Fibroblast of lung (primary cell): ENCODE data around the gene NRF1. TPM values are rescaled to one million over a fixed set of nuclear protein-coding genes. Genes with fewer than 3 reads are reported as not detected.

Experiments
- DNase-seq, 2 donors: peaks; one replicate each; pipeline versions ENCODE4 v3.0.0 to v3.0.0-alpha.2; 2010; ENCODE audit warnings: low read depth in 2 of 2
- H2AFZ ChIP-seq: 2 replicates; pipeline ENCODE4 v1.5.1; 2012; ENCODE audit warnings: low read length, control low read depth, inconsistent platforms
- H3K27ac ChIP-seq: 2 replicates; pipeline ENCODE4 v1.5.1; 2011; ENCODE audit warnings: low read length, control low read depth; ENCODE audit not compliant: insufficient read depth
- H3K27me3 ChIP-seq: 2 replicates; pipeline ENCODE4 v1.5.1; 2011; ENCODE audit warnings: mild to moderate bottlenecking, low read length; ENCODE audit not compliant: control insufficient read depth, insufficient read depth
- H3K36me3 ChIP-seq: 2 replicates; pipeline ENCODE4 v1.5.1; 2011; ENCODE audit warnings: low read length; ENCODE audit not compliant: control insufficient read depth, insufficient read depth
- H3K4me1 ChIP-seq: 2 replicates; pipeline ENCODE4 v1.5.1; 2011; ENCODE audit warnings: low read length; ENCODE audit not compliant: control insufficient read depth, insufficient read depth; ENCODE audit errors: extremely low read depth
- H3K4me2 ChIP-seq: 2 replicates; pipeline ENCODE4 v1.5.1; 2011; ENCODE audit warnings: low read length, control low read depth; ENCODE audit not compliant: insufficient read depth; ENCODE audit errors: extremely low read depth
- H3K4me3 ChIP-seq, 4 experiments: fragments of 200-600 bp in 1 of 4; sonication (generic) in 1 of 4; replicated peaks in 1 of 4; 2 replicates each; pipeline ENCODE4 v1.5.1; 2011 to 2016; ENCODE audit warnings: low read length in 4 of 4, low read depth in 3 of 4, mild to moderate bottlenecking in 3 of 4, control low read depth in 2 of 4, inconsistent platforms in 1 of 4, mixed read lengths in 1 of 4; ENCODE audit not compliant: insufficient read depth in 1 of 4; ENCODE audit errors: control extremely low read depth in 1 of 4
- H3K79me2 ChIP-seq: 2 replicates; pipeline ENCODE4 v1.5.1; 2012; ENCODE audit warnings: mild to moderate bottlenecking, low read length, inconsistent platforms; ENCODE audit not compliant: control insufficient read depth, insufficient read depth
- H3K9ac ChIP-seq: 2 replicates; pipeline ENCODE4 v1.5.1; 2011; ENCODE audit warnings: mild to moderate bottlenecking, low read length, control low read depth; ENCODE audit not compliant: insufficient read depth
- H3K9me3 ChIP-seq: 2 replicates; pipeline ENCODE4 v1.5.1; 2012; ENCODE audit warnings: low read depth, low read length; ENCODE audit not compliant: control insufficient read depth, insufficient read depth
- H4K20me1 ChIP-seq: 2 replicates; pipeline ENCODE4 v1.5.1; 2011; ENCODE audit warnings: low read length; ENCODE audit not compliant: control insufficient read depth, insufficient read depth; ENCODE audit errors: extremely low read depth
- EZH2 ChIP-seq: IDR thresholded peaks from 2 replicates; pipeline ENCODE4 v1.5.1; 2012; ENCODE audit warnings: low read length, control low read depth, mild to moderate bottlenecking; ENCODE audit errors: missing control alignments
- polyA plus RNA-seq, 2 donors: library from polyadenylated mRNA; depleted of rRNA in 1 of 2; stranded (reverse) in 1 of 2; unstranded in 1 of 2; fragments of >200 nt; gene quantifications; 2 replicates each; pipeline ENCODE4 v1.2.1, GENCODE V29; 2011 to 2012; ENCODE audit warnings: missing spikeins in 1 of 2
- total RNA-seq: library from RNA; depleted of rRNA; stranded (reverse); fragments of >200 nt; gene quantifications from 2 replicates; pipeline ENCODE4 v1.2.1, GENCODE V29; 2014
- TF ChIP-seq, protein P1 (sequence below), 2 donors: IDR thresholded peaks in 1 of 2; conservative IDR thresholded peaks in 1 of 2; 1 replicate in 1 of 2; 2 replicates in 1 of 2; pipeline ENCODE4 v1.5.1; 2011 to 2012; ENCODE audit warnings: low read length in 2 of 2, control low read depth in 1 of 2, inconsistent platforms in 1 of 2, low read depth in 1 of 2, mild to moderate bottlenecking in 1 of 2

The NRF1 gene
- total and polyA plus RNA-seq, 2 donors (not counting 1 experiment from before 2014, with no cell fraction given): 7.3 to 15.5 TPM

DNA sequence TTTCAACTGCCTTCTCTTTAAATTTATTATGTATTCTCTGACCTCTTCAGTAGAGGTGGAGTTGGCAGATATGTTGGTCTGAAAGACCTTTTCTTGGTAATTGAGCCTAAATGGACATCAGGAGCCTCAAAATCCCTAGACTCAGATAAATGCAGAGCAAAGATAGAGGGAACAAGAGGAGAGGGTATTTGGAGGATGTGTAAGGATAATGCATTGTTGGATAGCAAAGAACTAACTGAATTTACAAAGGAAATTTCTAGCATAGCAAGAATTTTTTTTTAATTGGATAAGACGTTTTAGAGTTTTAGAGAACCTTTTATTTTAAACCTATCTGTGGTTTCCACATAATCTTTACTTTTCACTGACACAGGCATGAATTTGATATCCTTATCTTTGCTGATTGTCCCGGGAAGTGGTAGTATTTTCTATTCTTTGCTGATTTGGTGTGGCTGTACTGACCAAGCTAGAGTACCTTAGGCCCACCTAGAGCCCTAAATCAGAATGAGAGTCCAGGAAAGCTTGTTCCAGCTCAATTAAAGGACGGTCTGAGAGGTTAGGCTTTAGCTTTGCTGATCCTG is 91.3 kb downstream of the NRF1 start:
- TF ChIP-seq, protein P1, sequence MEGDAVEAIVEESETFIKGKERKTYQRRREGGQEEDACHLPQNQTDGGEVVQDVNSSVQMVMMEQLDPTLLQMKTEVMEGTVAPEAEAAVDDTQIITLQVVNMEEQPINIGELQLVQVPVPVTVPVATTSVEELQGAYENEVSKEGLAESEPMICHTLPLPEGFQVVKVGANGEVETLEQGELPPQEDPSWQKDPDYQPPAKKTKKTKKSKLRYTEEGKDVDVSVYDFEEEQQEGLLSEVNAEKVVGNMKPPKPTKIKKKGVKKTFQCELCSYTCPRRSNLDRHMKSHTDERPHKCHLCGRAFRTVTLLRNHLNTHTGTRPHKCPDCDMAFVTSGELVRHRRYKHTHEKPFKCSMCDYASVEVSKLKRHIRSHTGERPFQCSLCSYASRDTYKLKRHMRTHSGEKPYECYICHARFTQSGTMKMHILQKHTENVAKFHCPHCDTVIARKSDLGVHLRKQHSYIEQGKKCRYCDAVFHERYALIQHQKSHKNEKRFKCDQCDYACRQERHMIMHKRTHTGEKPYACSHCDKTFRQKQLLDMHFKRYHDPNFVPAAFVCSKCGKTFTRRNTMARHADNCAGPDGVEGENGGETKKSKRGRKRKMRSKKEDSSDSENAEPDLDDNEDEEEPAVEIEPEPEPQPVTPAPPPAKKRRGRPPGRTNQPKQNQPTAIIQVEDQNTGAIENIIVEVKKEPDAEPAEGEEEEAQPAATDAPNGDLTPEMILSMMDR (conservative IDR thresholded peaks at IDR 0.05 in 1 of 2, IDR thresholded peaks at IDR 0.05 in 1 of 2; ENCODE audit: low read depth in 1 of 2, low read length in 2 of 2): no peak
- TF ChIP-seq EZH2: no peak
- H2AFZ ChIP-seq: no peak overlapping the region
- H3K9me3 ChIP-seq: no peaks in the 10 kb centered on the region
- no peaks in the 10 kb centered on the region for H3K27me3 ChIP-seq
- no peak overlapping the region for H3K4me3 ChIP-seq
- DNase-seq: peak in 1 of 2 donors; percentile 26
- H3K27ac ChIP-seq: no peak overlapping the region
- no peaks in the 10 kb centered on the region for H3K79me2 ChIP-seq
- H3K4me1 ChIP-seq: no peaks in the 10 kb centered on the region
- no peak overlapping the region for H3K4me2 ChIP-seq
- no peak overlapping the region for H3K9ac ChIP-seq
- no peaks in the 10 kb centered on the region for H3K36me3 ChIP-seq
- no peaks in the 10 kb centered on the region for H4K20me1 ChIP-seq

DNA sequence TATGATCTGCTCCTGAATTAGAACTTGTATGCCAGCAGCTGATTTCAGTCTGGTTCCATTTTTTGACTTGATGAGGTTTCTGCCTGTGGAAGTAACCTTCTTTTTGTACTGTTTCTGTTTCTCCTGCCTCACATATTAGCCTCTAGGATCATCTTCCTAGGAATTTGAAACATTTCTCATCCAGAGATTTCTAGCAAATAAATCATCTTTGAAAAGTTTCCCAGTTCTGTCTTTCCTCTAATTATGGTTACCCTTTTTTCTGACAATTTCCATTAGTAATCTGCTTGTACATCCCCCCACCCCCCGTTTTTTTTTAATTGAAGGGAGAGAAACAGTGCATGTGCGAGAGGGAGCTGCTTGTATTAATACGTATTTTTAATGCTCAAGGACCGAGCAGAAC is 92.2 kb downstream of the NRF1 start:
- H3K27me3 ChIP-seq: no peaks in the 10 kb centered on the region
- H3K9ac ChIP-seq: no peak overlapping the region
- H3K27ac ChIP-seq: no peak overlapping the region
- no peak overlapping the region for H3K4me2 ChIP-seq
- H3K4me1 ChIP-seq: no peaks in the 10 kb centered on the region
- H3K36me3 ChIP-seq: no peaks in the 10 kb centered on the region
- no peak overlapping the region for H2AFZ ChIP-seq
- no peaks in the 10 kb centered on the region for H4K20me1 ChIP-seq
- TF ChIP-seq, protein P1 (conservative IDR thresholded peaks at IDR 0.05 in 1 of 2, IDR thresholded peaks at IDR 0.05 in 1 of 2; ENCODE audit: low read depth in 1 of 2, low read length in 2 of 2): no peak
- no peak for TF ChIP-seq EZH2
- peak in 1 of 2 donors; percentile 18 for DNase-seq
- H3K9me3 ChIP-seq: no peaks in the 10 kb centered on the region
- no peaks in the 10 kb centered on the region for H3K79me2 ChIP-seq
- H3K4me3 ChIP-seq: no peak overlapping the region

DNA sequence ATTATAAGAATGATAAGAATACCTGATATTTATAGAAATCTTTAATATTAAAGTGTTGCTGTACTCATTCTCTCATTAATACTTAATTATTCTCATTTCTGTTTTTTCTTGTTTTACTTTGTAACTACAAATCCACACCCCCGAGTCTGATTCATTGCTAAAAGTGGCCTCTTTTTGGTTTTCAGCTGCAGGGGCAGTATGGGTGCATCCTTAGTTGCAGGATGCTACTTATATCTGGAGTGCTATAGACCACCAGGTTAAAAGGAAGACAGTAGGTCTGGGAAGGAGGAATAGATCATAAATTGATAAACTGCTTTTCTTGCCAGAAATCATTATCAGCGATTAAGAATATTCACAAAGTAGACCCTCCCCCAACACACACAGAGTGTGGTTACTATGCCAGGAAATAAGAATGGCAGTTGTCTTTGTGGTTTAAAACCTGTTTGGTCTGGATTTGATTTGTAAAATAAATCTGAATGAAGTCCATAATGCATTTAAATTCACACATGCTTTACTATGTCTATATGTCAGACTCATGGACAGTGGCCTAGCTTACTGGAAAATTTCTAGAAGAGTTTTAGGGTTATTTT is 96.5 kb downstream of the NRF1 start:
- no peak overlapping the region for H3K4me3 ChIP-seq
- H3K4me1 ChIP-seq: no peaks in the 10 kb centered on the region
- no peaks in the 10 kb centered on the region for H3K27me3 ChIP-seq
- H4K20me1 ChIP-seq: no peaks in the 10 kb centered on the region
- TF ChIP-seq, protein P1 (conservative IDR thresholded peaks at IDR 0.05 in 1 of 2, IDR thresholded peaks at IDR 0.05 in 1 of 2; ENCODE audit: low read depth in 1 of 2, low read length in 2 of 2): no peak
- TF ChIP-seq EZH2: no peak
- no peak overlapping the region for H3K4me2 ChIP-seq
- no peak overlapping the region for H3K9ac ChIP-seq
- no peak overlapping the region for H2AFZ ChIP-seq
- DNase-seq: no peak
- H3K27ac ChIP-seq: no peak overlapping the region
- no peaks in the 10 kb centered on the region for H3K79me2 ChIP-seq
- no peaks in the 10 kb centered on the region for H3K9me3 ChIP-seq
- peaks cover 2% of the 10 kb centered on the region for H3K36me3 ChIP-seq
